GM03348 (cell line): ENCODE data around the gene CDK4.
"Not testable (repeated sequence)": the region's sequence is repeated elsewhere in the genome, so short reads cannot be mapped to it uniquely, and the experiment has no call there.

Experiments
- DNase-seq: peaks from one replicate; pipeline ENCODE4 v3.0.0; 2012; ENCODE audit warnings: low spot score

Gene CDK4

DNA sequence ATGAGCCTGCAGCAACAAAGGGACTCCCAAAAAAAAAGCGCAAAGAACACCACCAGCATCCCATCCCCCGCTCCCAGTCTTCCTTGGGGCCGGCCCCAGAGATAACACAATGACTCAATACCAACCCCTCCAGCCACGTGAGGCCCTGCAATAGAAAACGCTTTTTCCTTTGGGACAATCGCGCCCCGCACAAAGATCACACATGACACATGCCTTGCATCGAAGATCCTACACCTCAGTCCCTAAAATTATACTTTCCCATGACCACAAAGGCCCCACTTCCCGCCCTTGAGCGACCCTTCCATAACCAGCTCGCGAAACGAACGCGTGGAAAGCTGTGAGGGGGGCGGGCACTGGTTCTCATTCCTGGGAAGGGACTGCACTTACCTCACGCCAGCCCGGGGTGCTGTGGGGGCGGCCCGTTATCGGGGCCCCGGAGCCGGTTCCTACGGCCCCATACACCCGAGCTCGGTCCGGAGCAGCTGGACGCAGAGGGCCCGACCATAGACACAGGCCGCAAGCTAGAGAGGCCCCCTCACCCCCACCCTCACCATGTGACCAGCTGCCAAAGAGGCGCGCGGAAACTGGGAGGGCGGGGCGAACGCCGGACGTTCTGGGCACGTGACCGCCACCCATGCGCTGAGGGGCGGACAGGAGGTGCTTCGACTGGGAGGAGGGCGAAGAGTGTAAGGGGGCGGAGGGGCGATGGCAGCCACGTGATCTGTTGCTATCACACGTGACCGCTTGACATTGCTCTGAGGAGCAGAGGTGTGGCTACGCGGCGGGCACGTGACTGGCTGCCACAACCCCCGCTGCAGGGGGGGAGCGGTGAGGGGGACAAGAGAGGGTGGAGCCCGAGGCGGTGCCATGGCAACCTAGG, at the start of gene CDK4:
TSS of gene CDK4 (minus strand) at position 523 of the 880 bp plus-strand sequence. CDS start 593 bp downstream, outside the sequence.
- DNase-seq, result peak; percentile 98

DNA sequence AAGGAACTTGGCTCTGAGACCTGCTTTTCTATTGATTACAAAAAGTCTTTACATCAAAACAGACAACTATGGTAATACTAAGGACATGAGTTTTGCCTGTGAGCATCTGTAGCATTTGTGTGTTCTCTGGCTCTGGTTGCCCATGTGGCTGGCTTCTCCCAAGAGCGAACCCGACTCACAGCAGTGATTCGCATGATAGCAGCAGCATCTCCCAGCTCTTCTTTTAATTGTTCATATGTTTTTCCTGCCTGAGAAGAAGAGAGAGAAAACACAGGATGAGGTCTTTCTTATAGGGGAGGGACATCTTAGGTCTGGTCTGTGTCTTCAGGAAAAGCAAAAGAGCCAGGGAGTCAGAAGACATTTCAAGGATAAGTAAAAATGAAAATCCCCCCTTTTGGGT, 48.9 kb upstream of the CDK4 start:
- no peak for DNase-seq

DNA sequence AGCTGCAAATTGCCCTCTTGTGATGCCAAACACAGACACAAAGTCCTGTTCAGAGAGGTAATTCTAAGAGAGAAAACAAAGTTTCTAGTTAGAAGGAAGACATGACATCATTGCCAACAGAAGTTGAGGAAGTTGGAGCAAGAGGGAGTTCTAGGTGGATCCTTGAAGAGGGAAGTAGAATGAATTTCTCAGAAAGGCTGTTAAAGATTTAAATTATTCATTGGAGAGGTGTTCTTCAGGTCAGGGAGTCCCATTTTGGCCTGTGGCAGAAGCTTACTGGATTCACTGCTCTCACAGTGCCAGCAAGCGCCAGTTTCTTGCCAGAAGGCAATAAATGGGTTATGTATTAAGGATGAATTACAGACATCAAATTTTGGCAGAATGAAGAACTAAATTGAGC, 45.8 kb upstream of the CDK4 start:
- no peak for DNase-seq

DNA sequence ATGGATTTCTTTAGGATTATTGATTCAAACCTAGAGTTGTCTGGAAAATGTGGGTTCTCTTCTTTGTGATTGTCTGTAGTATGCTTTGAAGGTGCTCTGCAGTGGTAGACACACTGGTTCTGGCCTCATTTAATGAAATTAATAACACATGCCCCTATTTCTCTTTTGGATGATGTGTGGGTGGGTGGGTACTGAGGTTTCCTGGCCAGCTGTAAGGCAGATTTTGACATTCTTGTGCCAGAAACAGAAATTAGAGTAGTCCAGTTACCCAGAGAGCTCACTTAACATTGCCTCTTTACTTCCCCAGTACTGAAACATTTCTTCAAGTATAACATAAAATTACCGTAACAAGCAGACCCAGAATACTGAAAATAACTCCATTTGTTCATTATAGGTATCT, 44.9 kb upstream of the CDK4 start:
- DNase-seq, result peak; percentile 38

DNA sequence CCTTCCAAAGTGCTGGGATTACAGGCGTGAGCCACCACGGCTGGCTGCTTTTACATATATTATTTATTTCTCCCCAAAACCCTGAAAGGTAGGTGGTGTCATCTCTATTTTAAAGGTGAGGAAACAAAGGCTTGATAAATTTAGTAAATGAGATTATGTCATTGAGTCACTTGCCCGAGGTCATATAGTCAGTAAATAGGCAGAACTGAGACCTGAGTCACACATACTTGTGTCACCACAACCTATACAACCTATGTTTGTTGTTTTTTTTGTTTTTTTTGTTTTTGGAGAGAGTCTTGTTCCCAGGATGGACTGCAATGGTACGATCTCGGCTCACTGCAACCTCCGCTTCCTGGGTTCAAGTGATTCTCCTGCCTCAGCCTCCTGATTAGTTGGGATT, 43.2 kb upstream of the CDK4 start:
- DNase-seq, result no peak

DNA sequence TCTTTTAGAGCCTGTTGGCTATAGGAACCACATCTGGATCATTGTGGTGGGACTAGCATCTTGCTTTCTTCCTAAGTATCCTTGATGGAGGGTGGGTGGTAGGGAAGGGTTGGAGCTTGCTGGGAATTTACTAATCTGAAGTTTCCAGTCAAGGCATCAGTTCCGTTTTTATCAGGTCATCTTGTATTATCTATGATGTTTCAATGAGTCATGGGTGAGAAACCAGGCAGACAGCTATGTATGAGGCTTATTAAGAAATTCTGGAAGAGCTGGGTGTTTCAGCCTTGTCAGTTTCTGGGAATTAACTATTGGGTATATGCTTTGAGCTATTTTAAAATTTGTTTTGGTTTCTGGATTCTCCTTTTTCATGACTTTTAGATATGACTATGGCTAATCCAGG, 41.8 kb upstream of the CDK4 start:
- DNase-seq, result peak; percentile 79

DNA sequence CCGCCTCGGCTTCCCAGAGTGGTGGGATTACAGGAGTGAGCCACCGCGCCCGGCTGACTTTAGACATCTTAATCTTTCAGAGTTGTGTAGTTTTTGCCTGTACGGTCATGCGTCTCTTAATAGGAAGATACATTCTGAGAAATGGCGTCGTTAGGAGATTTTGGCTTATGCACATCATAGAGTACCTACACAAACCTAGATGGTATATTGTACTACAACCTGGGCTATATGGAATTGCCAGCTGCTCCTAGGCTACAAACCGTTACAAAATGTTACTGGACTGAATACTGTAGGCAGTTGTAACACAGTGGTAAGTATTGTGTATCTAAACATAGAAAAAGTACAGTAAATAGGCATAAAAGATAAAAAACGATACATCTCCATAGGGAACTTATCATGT, 31.8 kb upstream of the CDK4 start:
- DNase-seq, result no peak

DNA sequence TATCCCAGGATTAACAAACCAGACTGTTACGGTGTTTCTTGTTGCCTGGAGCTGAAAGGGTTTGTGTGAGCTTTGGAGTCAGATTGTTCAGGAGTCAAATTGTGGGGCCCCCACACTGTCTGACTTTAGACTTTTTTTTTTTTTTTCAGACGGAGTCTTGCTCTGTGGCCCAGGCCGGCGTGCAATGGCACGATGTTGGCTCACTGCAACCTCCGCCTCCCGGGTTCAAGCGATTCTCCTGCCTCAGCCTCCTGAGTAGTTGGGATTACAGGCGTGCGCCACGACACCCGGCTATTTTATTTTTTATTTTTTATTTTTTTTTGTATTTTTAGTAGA, 31.3 kb upstream of the CDK4 start:
- no peak for DNase-seq

- peak; percentile 90 for DNase-seq
These were observed 30.7 kb upstream of the CDK4 start, which contains the start of gene TSFM for GRCh38 chr12:57782608-57783465. Gene TSFM, plus strand, starts transcription at chr12:57782787. Its CDS starts 15 bp downstream, at chr12:57782802.

- DNase-seq, result no peak
These were observed 30.1 kb upstream of the CDK4 start for GRCh38 chr12:57782243-57782607.

GRCh38 chr12:57781801-57782200, 29.7 kb upstream of the CDK4 start:
- no peak for DNase-seq

- no peak for DNase-seq
These were observed 29.1 kb upstream of the CDK4 start for GRCh38 chr12:57781244-57781643.

DNA sequence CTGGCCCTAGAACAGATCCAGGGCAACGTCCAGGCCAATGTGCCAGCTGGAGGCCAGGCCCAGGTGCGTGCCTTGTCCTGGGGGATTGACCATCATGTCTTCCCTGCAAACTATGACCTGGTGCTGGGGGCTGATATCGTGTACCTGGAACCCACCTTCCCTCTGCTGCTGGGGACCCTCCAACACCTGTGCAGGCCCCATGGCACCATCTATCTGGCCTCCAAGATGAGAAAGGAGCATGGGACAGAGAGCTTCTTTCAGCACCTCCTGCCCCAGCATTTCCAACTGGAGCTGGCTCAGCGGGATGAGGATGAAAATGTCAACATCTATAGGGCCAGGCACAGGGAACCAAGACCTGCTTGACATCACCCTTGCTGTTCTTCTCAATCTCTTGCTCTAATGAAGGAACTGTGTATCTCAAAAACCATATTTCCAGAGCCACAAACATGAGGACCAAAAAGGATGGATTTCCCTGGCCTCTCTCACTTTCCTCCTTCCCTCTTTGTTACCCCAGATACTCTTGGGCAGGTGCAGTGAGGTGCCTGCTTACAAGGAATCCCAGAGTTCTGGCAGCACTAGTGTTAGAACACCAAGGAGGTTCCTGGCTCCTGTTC, 28.3 kb upstream of the CDK4 start:
- no peak for DNase-seq

DNA sequence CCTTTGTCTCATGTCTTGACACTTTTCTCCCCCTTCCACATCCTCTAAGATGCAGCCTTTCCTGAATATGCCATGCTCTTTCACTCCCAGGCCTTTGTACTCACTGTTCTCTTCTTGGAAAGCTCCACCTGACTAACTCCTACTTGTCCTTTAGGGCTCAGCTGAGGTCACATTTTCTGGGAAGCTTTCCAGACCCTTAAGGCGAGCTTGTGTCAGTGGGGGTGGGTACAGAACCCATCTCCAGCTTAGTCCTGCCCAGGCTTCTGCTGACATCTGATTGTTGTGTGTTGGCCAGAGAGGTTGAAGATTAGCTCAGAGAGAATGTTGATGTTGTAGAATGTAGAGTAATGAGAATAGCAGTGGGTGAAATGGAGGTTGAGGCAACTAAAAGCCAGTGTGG, 27.6 kb upstream of the CDK4 start:
- no peak for DNase-seq

DNA sequence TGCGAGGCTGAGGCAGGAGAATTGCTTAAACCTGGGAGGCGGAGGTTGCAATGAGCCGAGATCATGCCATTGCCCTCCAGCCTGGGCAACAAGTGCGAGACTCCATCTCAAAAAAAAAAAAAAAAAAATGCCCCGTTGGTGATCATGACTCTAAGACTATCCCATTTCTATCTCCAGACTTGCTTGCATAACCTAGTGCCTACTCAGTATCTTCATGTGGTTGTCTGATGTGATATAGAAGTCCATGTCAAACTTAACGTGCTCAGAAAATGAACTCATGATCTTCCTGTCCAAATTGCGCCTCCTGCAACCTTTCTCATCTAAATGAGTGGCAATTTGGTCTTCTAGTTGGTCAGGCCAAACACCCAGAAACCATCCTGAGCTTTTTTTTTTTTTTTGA, 25.8 kb upstream of the CDK4 start:
- no peak for DNase-seq

DNA sequence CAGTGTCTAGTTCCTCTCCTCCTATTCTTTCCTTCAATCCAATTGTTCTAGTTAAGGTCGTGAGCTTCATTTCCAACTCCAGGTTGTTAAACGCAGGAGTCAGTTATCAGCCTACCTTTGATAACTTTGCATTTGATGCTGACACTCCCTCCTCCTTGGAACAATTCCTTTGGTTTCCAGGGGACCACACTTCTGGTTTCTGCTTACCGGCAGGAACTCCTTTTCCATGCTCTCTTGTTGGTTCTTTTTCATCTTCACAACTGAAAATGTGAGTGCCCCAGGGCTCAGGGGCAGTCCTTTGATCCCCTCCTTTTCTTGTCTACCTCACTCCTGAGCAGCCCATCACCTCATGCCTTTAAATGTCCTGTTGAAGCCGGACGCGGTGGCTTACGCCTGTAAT, 25.3 kb upstream of the CDK4 start:
- no peak for DNase-seq

- DNase-seq, result no peak
These were observed 24.1 kb upstream of the CDK4 start for GRCh38 chr12:57776247-57776587.

DNA sequence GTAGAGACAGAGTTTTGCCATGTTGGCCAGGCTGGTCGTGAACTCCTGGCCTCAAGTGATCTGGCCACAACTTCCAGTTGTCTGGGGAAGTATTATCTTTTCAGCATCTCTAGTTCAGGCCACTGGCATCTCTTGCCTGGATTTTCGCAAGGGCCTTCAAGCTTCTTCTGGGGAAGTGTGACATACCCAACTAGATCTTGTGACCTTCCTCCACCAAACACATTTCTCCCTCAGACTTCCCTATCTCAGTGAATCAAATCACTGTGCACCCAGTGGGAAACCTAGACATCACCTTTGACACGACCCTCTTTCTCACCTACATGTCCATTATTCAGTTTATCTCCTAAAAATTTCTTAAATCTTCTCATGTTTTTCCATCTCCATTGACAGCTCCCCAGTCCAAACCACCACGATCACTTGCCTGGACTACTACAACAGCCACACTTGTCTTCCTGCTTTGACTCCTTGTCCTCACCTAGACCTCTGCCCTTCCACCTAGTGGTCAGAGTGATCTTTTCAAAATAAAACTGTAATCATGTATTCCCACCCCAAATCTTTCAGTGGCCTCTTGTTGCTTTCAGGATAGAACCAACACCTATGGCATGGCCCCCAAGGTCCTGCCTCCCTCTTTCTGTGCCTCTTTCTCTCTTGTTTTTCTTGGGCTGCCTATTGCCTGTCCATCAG, 23.6 kb upstream of the CDK4 start:
- DNase-seq, result no peak

- no peak for DNase-seq
These were observed 22.9 kb upstream of the CDK4 start for GRCh38 chr12:57775044-57775443.

DNA sequence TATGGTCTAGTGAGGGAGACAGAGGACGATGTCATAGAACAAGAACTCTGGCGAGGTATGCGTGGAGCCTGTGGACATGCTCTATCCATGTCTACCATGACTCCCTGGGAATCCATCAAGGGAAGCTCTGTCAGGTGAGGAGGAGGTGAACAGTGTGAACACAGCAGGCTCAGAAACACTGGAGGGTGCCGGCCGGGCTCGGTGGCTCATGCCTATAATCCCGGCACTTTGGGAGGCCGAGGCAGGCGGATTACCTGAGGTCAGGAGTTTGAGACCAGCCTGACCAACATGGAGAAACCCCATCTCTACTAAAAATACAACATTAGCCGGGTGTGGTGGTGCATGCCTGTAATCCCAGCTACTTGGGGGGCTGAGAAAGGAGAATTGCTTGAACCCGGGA, 22.5 kb upstream of the CDK4 start:
- DNase-seq, result not testable (repeated sequence)

DNA sequence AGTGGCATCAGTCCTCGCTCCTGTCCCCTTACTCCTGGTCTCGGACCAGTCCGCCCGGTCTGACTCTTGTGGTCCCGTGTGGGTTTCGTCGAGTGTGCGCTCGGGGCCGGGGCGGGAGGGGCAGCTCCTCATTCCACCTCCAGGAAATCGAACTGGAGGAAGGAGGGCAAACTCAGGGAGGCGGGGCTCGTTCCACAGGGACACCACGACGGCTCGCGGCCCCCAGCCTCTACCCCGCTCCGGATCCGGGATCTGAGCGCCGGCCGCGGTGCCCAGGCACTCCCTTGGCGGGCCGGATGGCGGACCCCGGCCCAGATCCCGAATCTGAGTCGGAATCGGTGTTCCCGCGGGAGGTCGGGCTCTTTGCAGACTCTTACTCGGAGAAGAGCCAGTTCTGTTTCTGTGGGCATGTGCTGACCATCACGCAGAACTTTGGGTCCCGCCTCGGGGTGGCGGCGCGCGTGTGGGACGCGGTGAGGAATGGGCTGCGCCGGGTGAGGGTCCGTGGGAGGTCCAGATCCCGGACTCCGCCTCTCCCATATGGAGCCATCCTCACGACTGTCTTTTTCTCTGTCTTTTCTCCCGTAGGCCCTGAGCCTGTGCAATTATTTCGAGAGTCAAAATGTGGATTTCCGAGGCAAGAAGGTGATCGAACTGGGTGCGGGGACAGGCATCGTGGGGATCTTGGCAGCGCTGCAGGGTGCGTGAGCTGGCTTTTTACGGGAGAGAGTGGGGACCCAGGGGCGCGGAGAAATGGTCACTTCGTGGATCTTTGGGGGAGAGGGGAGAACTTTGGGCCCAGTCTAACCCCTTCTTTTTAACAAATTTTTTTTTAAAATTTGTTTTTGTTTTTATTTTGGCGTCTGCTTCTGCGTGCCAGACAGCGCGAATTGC, 20.6 kb upstream of the CDK4 start, which contains the start of gene EEF1AKMT3:
TSS of gene EEF1AKMT3 (plus strand) at position 186 of the 894 bp plus-strand sequence. CDS start at position 297, 111 bp downstream.
- peak; percentile 81 for DNase-seq
